Measurements from ENCODE around the gene UQCRH.

The UQCRH gene

DNA sequence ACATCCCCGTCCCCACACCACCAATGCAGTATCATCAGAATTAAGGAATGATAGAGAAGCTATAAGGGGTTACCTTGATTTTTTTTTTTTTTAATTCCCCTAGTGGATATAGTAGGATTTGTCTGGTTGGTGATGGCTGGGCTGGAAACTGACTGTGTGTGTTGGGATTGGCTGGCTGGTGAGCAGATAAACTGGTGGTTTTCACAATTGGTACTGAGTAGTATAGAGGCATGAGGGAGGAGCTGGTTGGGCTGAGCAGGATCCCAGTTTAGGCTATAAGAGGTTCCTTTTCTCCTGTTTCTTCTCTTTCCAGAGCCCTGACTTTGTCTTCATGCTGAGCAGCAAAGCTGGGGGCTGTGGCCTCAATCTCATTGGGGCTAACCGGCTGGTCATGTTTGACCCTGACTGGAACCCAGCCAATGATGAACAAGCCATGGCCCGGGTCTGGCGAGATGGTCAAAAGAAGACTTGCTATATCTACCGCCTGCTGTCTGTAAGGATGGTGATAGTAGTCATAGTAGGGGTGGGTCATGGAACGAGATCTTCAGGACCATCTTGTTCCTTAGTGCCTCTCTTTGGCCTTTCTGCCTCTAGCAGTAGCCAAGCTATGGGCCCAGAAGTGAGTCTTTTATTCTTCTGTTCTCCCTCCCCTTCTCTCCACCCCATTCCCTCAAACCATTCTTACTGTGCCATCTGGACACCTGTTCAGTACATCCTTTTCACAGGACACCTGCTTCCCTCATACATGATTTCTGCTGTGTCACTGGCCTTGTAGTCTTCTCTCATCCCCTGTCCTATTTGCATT is 29.1 kb upstream of the UQCRH start:
- DNase-seq (ENCODE audit: low read depth) = no peak
- H3K4me3 ChIP-seq (ENCODE audit: low read depth, low read length) = no peak overlapping the region
- TF ChIP-seq, protein P1, sequence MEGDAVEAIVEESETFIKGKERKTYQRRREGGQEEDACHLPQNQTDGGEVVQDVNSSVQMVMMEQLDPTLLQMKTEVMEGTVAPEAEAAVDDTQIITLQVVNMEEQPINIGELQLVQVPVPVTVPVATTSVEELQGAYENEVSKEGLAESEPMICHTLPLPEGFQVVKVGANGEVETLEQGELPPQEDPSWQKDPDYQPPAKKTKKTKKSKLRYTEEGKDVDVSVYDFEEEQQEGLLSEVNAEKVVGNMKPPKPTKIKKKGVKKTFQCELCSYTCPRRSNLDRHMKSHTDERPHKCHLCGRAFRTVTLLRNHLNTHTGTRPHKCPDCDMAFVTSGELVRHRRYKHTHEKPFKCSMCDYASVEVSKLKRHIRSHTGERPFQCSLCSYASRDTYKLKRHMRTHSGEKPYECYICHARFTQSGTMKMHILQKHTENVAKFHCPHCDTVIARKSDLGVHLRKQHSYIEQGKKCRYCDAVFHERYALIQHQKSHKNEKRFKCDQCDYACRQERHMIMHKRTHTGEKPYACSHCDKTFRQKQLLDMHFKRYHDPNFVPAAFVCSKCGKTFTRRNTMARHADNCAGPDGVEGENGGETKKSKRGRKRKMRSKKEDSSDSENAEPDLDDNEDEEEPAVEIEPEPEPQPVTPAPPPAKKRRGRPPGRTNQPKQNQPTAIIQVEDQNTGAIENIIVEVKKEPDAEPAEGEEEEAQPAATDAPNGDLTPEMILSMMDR (IDR thresholded peaks at IDR 0.05; ENCODE audit: control insufficient read depth, extremely low read depth, insufficient read depth) = no peak

DNA sequence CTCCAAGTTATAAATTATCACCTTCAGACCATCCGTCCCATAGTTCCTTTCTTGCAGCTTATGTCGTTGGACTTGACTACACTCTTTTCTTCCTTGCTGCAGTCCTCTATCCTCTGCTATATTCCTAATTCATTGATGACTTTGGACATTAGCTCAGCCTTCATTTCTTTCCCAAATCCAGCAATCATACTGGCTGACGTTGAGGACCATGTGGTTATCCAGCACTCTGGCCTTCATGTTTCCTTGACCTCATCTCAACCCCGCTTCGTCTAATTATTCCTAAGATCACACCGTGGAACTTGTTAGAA is 28.5 kb upstream of the UQCRH start:
- no peak for DNase-seq (ENCODE audit: low read depth)
- H3K4me3 ChIP-seq (ENCODE audit: low read depth, low read length) = no peak overlapping the region
- TF ChIP-seq, protein P1 (IDR thresholded peaks at IDR 0.05; ENCODE audit: control insufficient read depth, extremely low read depth, insufficient read depth) = no peak

DNA sequence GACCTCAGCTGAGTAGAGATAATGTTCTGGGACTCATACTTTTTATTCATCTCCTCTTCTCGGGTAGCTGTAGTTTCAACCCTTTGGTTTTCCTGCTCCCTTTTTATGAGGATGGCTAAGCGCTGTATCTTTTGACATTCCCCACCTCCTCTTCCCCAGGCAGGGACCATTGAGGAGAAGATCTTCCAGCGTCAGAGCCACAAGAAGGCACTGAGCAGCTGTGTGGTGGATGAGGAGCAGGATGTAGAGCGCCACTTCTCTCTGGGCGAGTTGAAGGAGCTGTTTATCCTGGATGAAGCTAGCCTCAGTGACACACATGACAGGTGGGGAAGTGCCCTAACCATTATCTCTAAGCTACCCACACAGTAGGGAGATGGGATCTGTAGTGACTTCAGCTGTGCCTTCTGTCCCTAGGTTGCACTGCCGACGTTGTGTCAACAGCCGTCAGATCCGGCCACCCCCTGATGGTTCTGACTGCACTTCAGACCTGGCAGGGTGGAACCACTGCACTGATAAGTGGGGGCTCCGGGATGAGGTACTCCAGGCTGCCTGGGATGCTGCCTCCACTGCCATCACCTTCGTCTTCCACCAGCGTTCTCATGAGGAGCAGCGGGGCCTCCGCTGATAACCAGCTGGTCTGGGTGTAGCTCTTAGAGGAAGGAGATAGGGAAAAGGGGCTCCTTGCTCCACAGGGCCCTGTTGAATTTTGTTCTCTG is 25.7 kb upstream of the UQCRH start:
- no peak for DNase-seq (ENCODE audit: low read depth)
- H3K4me3 ChIP-seq (ENCODE audit: low read depth, low read length) = no peak overlapping the region
- TF ChIP-seq, protein P1 (IDR thresholded peaks at IDR 0.05; ENCODE audit: control insufficient read depth, extremely low read depth, insufficient read depth) = no peak

DNA sequence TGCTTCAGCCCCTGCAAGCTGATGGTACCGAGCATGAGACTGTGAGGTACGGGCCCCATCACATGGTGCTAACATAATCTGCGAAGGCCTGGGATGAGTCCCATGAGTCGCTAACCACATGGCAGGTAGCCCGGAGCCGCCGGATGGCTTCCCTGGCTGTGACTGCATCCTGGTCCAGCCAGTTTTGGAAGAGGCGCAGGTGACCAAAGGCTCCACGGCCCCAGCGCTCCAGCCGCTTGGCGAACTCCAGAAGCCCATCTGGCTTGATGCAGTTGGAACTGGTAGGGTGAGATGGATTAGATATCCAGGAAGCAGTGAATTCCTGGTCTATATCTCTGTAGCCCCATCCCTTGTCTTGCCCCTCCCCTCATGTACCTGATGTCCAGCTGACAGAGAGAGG is 24.7 kb upstream of the UQCRH start:
- H3K4me3 ChIP-seq (ENCODE audit: low read depth, low read length) = no peak overlapping the region
- peak; percentile 55 for DNase-seq (ENCODE audit: low read depth)
- TF ChIP-seq, protein P1 (IDR thresholded peaks at IDR 0.05; ENCODE audit: control insufficient read depth, extremely low read depth, insufficient read depth) = no peak

DNA sequence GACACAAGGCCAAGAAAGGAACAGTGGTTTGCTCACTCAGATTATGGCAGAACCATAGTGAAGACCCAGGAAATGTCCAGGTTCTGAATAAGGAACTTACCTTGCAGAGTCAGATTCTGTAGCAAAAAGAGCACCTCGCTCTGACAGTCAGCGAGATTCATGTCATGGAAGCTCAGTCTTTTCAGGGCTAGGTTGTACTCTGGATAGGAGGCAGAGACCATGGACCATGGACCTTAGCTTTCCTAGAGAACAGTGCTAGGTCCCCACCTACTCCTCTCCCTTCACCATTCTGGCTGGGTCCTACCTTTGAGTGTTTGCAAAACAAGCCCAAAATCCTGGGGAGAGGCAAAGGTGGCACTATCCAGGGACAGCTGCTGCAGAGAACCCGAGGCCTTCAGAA is 23.4 kb upstream of the UQCRH start:
- no peak for DNase-seq (ENCODE audit: low read depth)
- no peak overlapping the region for H3K4me3 ChIP-seq (ENCODE audit: low read depth, low read length)
- TF ChIP-seq, protein P1 (IDR thresholded peaks at IDR 0.05; ENCODE audit: control insufficient read depth, extremely low read depth, insufficient read depth) = no peak

DNA sequence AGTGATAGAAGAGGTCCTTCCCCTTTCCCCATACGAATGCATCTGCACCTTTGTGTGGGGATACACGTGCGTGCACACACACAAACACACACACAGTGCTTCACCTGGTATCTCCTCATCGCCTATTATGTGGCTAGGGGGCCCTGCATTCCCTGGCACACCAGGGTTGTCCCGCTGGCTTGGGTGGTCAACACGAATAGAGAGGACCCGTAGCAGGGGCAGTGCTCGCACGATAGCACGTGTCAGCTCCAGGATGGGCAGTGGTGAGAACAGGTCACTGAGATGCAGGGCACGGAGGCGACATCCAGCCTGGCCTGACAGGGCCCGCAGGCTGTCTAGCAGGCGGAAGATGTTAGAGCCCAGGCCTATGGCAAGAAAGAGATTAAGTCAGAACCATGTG is 22.5 kb upstream of the UQCRH start:
- DNase-seq (ENCODE audit: low read depth) = no peak
- TF ChIP-seq, protein P1 (IDR thresholded peaks at IDR 0.05; ENCODE audit: control insufficient read depth, extremely low read depth, insufficient read depth) = no peak
- H3K4me3 ChIP-seq (ENCODE audit: low read depth, low read length) = no peak overlapping the region

Data from LNCaP clone FGC (cell line).